Activated CD4-positive, alpha-beta T cell treated with anti-CD3 and anti-CD28 coated beads, Interleukin-2, amount 50 U/mL, for 48 hours (primary cell): ENCODE data around the gene FLNC.
A peak's percentile ranks its signal among the peaks of the same experiment; 100 is the strongest.

Source experiments
- DNase-seq, 2 experiments: peaks; one replicate each; pipeline ENCODE4 v3.0.0-alpha.2; 2020

Gene FLNC

GRCh38 chr7:128846781-128847444, 16.7 kb downstream of the FLNC start:
- DNase-seq: no peak

GRCh38 chr7:128847721-128848211, 17.6 kb downstream of the FLNC start:
- DNase-seq: no peak

GRCh38 chr7:128848289-128849155, 18.3 kb downstream of the FLNC start:
- no peak for DNase-seq

GRCh38 chr7:128849156-128849515, 18.9 kb downstream of the FLNC start:
- DNase-seq: no peak

GRCh38 chr7:128849804-128850490, 19.7 kb downstream of the FLNC start:
- no peak for DNase-seq

GRCh38 chr7:128852537-128853254, 22.5 kb downstream of the FLNC start:
- no peak for DNase-seq

- no peak for DNase-seq
Observed at GRCh38 chr7:128853799-128854198, 23.6 kb downstream of the FLNC start.

- no peak for DNase-seq
Observed at GRCh38 chr7:128854396-128854795, 24.2 kb downstream of the FLNC start.

- no peak for DNase-seq
Observed at GRCh38 chr7:128855559-128855958, 25.4 kb downstream of the FLNC start.

- DNase-seq: no peak
Observed at GRCh38 chr7:128856001-128856718, 26.0 kb downstream of the FLNC start.

GRCh38 chr7:128858380-128859231, 28.4 kb downstream of the FLNC start:
- DNase-seq: no peak

- no peak for DNase-seq
Observed at GRCh38 chr7:128859232-128860157, 29.3 kb downstream of the FLNC start.

- no peak for DNase-seq
Observed at GRCh38 chr7:128860158-128861073, 30.2 kb downstream of the FLNC start.

- no peak for DNase-seq
Observed at GRCh38 chr7:128861957-128862570, 31.9 kb downstream of the FLNC start.

- peak; percentile 99 for DNase-seq
Observed at GRCh38 chr7:128862571-128863432, 32.6 kb downstream of the FLNC start, which contains the start of gene ATP6V1F. Gene ATP6V1F (plus strand): TSS chr7:128862856. CDS start chr7:128862905, 49 bp downstream.

- DNase-seq: peak; percentile 53 to 61
Observed at GRCh38 chr7:128863433-128863989, 33.3 kb downstream of the FLNC start.

GRCh38 chr7:128865303-128865702, 35.1 kb downstream of the FLNC start:
- no peak for DNase-seq
